Left hindlimb (tissue), 1 donor: ENCODE measurements around the gene ATG13.

Source experiments
- DNase-seq: peaks from one replicate; pipeline ENCODE4 v3.0.0-alpha.2; 2018

Gene ATG13

DNA sequence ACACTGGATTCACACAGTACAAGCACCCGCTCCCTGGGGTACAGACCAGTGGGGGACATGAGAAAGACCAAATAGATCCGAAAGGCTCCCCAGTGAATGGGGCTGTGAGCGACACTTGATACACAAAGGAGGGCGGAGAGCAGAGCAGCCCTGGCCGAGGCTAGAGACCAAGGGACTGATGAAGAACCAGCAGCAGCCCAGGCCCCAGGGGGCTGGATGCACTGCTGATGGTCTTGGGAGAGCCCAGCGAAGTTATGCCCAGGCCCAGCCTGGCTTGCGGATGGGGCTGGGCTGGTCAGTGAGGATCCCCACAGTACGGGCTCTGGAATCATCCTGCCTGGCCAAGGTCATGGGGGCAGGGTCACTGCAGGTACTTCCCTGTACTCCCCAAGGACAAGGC is 59.8 kb downstream of the ATG13 start:
- no peak for DNase-seq

DNA sequence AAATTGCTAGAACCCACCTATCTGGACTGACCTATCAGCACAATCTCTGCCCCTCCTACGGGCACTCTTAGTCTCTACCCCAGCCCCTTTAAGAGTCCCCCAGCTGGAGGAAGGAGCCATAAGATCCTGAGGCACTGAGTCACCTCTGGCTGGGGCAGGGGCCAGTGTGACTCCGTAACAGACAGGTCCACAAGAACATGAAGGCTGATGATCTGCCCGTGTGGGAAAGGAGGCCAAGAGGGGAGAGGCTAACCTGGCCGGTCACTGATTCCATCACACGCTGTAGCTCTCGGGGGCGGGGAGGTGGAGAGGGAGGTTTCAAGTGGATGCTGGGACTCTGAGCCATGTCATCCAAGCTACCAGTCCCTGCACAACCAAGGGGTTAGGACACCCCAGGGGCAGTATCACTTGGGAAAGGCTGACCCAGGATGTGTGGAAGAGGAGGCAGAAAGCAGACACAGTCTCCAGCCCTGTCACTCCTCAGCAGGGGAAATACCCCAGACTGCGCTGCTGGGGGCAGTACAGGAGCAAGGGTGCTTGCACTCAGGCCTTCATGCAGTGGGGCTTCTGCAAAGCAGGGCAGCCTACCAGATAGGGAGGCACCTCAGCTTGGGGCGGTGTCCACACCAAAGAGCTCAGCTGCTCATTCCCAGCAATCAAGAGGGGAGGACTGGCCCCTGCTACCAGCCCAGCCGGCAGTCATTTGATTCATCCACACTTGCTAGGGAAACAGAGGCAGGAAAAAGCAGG is 60.8 kb downstream of the ATG13 start:
- no peak for DNase-seq

DNA sequence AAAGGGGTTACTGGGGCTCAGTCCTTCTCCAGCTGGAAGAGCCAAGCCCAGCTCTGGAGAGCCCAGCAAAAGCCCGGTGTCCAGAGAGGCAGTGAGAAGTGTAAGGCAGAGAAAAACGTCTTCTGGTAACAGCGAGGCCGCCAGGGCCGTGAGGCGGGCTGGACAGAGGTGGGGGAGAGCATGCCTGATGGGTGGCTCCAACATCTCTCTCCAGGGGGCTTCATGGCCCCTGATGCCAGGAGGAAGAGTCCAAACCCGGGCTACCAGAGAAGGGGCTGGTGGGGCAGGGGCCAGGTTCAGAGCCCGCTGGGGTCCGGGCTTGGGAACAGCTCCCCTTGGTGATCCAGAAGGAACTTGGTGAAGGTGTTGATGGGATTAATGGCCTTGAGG is 61.4 kb downstream of the ATG13 start:
- DNase-seq: no peak

DNA sequence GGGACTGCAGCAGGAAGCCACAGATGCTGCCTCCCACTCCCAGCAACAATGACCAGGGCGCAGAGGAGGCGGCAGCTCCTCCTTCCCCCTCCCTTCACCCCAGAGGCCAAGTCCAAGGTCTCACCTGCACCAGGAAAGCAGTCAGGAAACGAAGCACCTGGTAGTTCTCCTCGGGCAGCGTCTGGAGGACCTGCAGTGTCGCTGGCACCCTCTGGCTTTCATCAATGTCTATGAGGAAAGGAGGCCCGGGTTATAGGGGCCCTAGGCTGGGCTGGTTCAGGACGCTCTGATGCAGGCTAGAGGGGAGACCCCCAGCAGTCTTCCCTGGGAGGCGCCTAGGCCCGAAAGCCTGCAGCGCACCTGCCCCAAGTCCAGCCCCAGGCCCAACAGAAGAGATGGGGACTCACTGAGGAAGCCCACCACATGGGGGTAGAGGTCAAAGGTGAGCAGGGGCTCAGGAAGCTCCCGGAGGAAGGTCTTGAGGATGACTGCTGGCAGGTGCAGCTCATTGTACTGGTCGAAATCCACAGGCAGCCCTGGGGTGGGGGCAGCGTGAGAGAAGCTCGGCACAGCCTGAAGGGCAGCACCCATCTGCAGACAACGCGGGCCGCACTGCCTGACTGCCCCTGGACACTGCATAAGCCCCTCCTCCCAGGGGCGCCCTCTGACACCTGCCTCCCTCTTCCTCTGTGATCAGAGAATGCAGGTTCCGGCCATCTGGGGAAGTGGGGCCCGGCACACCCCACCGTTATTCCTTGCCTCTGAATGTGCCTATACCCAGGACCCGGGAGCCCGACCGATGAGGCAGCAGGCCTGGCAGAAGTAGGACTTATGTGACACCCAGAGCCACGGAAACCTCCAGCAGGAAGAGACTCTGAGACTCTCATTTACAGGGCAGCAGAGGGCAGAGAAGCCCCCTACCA is 62.1 kb downstream of the ATG13 start:
- DNase-seq: no peak

DNA sequence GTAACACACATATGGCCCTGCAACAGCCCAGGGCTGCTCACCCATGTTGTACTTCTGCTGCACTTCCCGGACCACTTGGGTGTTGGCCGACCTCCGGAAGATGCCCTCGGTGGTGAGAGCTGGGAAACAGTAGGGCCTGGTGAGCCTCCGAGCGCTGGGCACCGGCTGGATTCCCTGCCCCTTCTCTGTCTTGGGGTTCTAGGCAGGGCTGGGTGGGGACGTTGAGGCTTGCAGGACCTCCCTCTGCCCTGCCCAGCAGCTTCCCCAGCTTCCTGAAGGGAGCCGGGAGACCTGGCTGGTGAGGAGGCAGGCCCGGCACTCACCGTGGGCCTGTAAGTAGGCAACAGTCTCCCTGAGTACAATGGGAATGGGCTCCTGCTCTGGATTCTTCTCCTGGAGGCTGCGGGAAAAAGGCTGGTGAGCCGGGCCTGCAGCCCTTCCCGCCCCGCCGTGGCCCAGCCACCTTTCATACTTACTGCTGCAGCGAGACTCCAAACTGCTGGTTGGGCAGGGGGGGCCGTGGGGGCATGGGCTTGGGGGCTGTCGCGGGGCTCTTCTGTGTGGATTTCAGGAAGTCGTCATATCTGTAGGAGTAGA is 62.9 kb downstream of the ATG13 start:
- no peak for DNase-seq

DNA sequence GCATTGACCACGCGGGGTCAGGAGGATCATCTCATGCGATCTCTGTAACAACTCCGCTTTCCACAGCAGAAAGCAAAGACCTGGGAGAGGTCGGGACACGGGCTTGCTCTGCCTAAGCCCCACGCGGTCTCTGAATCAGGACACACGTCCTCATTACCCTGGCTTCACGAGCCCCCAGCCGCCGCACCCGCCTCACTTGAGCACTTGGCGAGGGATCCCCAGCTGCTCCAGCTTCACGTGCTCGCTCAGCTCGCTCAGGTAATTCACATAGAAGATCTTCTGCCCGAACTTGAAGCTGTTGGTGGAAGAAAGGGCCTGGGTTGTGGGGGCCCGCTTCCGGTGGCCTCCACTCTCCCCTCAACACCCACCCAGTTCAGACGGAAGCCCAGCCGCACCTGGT is 63.5 kb downstream of the ATG13 start:
- DNase-seq: no peak

DNA sequence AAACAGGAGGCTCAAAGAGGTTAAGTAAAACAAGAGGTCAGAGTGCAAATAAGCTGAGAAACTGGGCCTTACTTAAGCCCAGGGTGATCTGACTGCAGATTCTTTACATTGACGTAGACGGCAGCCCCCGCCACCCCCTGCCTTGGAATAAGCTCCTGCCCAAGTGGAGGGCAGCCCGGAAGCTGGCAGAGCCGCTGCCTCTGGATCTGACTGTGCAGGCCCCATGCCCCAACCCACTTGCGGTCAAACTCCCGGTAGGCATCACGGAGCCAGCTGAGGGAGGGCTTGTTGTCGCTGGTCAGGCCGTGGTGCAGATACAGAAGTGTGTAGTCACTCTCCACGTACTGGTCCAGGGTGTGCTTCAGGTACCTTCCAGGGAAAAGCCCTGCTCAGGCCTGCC is 64.5 kb downstream of the ATG13 start:
- no peak for DNase-seq

DNA sequence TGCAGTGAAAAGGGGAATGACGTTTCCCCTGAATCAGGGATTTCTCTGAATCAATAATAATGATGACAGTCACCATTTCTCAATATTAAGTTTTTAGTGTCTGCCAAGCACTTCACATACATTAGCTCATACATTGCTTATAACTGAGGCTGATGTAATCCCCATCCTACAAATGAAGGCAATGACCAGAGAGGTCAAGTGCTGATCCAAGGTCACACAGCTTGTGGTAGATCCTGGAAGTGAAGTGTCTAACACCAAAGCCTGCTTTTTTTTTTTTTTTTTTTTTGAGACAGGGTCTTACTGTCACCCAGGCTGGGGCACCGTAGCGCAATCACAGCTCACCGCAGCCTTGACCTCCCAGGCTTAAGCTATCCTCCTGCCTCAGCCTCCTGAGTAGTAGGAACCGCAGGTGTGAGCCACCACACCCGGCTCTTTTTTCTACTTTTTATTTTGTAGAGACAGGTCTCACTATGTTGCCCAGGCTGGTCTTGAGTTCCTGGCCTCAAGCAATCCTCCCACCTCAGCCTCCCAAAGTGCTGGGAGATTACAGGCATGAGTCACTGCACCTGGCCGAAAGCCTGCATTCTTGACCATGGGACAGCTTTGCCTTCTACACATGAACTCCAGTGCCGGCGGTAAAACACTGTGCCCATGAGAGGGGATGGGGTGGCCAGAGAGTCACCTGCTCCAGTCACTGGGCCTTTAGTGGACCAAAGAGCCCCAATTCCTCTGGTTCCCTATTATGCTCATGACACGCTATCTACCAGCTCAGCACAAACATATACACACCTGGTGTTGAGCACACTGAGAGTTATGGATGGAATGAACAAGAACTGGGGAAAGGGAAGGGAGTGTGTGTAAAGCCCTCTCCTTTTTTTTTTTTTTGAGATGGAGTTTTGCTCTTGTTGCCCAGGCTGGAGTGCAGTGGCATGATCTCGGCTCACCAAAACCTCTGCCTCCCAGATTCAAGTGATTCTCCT is 65.7 kb downstream of the ATG13 start:
- DNase-seq: no peak

DNA sequence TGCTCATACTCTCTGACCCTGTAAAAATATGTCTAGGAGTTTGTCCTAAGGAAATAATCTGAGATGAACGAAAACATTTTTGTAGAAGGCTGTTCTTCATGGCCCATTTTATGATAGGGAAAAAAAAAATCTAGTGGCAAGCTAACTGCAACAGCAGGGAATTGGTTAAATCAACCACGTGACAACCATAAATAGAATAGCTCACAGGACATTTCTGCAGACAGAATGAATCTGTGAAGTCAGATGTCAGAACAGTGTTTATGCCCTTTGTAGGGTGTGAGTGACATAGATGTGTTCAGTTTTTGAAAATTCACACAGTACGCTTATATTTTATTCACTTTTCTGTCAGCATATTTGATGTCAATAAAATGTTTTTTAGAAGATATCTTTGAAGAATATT is 67.0 kb downstream of the ATG13 start:
- DNase-seq: no peak

DNA sequence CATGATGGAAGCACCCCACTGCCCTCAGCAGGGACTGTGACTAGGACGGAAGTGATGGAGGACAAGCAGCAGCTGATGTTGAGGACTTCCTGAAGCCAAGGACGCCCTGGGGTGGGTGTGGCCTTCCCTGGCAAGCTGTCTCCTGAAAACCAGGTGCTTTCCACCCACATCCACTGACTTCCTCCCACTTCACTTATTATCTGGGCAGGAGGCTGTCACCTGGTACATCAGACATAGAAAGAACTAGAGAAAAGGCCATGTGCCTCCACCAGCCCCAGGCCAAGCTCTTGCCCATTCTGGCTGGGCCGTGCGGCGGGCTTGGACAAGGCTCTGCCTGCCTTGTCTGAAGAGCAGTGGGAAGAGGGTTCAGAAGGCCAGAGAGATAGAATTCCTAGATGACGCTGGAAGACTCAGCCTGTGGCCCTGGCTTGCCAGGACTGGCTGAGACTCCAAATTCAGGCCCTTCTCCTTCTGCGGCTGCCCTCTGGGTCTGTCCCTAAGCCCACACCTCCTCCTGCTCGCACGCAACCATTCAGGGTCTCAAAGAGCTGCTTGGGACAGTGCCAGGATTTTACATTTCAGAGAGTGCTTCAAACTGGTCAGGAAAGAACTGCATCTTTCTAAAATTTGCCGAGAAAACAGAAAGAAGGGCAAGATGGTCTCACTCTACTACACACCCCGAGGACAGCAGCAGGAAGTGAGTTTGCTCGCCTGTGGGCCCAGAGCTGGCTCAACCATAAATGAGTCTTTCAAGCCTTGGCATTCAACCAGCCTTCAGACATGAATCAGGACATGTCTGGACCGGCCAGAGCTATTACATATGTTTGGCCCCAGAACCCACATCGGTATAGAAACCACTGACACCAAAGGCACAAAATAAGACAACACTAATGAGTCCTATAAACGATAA is 69.8 kb downstream of the ATG13 start:
- no peak for DNase-seq

DNA sequence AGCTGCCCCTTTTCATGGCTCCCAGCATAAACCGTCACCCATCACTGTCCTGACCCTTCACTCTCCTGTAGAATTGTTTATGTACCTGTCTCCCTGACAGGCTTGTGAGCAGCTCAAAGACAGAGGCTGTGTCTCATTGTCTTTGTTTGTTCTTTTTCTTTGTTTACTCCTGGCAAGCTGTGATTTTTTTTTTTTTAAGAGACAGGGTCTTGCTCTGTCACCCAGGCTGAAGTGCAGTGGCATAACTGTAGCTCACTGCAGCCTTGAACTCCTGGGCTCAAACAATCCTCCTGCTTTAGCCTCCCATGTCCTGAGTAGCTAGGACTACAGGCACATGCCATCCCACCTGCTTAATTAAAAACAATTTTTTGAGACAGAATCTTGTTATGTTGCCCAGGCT is 73.3 kb downstream of the ATG13 start:
- no peak for DNase-seq

DNA sequence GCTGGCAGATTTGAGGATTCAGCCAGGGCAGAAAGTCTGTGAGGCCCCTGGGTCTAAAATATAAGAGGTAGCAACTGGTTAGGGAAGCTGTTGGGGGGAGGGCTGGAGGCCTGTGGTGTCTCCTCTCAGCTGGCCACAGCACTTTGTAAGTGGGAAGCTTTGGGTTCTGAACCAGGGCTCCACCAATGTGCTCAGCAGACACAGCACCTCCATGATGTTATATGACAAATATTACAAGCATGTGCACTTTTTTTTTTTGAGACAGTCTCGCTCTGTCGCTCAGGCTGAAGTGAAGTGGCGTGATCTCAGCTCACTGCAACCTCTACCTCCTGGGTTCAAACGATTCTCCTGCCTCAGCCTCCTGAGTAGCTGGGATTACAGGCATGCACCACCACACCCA is 75.1 kb downstream of the ATG13 start:
- DNase-seq: no peak

DNA sequence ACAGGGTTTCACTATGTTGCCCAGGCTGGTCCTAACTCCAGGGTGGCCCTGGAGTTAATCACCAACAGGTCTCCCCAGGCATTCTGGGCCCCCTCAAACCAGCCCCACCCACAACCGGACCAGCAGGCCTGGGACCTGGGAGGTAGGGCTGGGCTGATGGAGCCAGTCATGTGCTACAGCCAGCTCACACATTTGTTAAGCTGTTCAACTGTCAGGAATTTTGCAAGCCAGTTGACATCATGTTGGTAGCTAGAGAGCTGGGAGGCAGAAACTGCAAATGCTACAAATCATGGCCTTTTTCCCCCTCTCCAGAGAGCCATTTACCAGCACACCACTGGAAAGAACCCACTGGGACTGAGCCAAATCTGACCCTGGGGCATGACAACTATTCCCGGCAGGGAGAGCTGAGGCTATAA is 76.3 kb downstream of the ATG13 start:
- DNase-seq: no peak

DNA sequence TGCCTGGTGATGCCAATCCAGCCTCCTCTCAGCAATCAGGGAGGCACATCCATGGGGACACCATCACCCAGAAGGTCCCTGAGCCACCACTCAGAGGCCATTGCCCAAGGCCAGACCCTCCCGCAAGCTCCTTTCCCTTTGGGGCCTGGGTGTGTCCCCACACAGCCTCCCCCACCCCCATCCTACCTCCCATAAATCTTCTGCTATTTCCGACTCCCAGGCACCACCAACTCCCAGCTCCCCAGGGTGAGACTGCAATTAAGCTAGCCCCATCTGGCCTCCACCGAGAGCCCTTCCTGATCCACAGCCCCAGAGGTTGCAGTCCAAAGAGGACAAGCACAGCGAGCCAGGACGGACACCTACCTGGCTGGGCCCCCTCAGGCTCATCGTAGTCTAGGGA is 76.7 kb downstream of the ATG13 start:
- no peak for DNase-seq

DNA sequence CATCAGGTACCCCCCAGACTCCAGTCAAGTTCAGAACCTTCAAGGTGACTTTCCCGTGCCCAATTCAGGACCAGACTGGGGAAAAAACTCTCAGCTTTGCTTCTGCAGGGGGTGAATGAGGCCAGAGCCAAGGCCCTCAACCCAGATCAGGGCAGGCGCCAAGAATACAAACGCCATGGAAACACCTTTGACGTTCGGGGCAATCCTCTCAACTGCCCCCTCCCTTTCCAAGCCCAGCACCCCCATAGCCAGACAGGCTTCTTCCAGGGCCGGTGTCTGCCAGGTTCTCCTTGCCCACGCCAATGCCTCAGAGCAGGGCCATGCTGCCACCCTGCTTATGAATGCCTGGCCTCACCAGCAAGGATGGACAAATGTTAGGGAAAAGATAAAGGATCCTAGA is 77.3 kb downstream of the ATG13 start:
- DNase-seq: no peak

DNA sequence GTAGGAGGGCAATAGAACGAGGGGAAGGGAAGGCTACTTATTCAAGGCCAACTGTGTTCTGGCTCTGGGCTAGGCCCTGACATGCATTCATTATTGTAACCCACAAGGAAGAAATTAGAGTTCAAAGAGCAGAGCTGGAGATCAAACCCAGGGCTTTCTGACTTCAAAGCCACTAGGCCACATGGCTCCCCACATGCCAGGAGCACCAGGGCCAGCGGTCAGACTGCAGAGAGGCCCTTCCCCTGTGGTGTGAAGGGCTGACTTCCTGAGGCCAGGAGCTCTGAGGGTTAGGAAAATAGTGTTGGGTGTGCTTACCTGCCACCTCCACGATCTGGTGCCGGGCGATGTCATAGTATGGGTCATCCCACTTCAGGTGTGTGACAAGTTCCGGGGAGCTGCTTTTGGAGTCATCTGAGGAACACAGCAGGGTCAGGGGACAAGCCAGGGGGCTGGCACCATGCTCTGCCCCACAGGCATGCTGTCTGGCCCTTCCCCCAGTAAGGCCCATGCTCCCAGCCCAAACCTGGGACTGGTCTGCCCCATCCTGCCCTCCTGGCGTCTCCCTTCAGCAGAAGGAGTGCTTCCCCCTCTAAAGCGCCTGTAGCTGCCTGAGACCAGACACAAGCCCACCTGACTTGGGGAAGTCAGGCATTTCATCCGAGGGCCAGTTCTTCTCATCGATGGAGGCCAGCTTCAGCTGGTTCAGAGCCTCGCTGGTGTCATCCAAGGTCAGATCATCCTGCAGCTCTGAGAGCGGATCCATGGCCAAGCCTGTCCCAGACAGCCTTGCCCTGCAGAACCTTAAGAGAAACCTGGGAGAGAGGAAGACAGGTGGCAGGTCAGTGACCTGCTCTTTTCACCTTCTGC is 78.2 kb downstream of the ATG13 start:
- DNase-seq: no peak

DNA sequence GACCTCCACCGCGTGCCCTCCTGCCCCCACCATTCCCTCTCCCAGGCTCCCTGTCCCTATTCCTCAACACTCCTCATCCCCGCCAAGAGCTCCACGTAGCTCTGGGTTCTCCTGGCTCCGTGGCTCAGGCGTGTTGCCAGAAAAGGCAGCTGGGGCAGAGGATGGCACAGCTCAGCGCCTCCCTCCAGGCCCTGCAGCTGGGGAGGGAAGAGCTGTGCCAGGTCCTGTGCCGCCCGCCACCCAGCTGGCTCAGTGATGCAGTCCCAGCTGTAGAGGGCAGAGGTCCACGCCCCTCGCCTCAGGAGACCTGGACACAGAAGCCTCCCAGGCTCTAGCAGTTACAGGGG is 78.8 kb downstream of the ATG13 start:
- peak; percentile 61 for DNase-seq

DNA sequence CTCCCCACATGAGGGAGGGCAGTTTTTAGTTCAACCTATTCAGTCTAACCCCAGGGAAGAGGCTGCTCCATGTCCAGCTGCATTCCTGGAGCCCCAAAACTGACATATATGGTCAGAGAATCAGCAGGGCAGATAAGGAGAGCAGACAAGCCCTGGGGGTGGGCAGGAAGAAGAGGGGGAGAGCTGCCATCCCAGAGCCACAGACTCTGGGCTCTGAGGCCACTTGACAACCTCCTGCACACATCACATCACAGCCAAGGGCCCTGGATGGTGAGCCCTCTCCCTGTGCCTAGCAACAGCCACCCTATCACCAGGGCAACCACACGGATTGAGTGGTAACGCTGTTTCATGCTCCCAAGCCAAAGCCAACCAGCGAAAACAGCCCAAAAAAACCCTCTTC is 80.0 kb downstream of the ATG13 start:
- no peak for DNase-seq

DNA sequence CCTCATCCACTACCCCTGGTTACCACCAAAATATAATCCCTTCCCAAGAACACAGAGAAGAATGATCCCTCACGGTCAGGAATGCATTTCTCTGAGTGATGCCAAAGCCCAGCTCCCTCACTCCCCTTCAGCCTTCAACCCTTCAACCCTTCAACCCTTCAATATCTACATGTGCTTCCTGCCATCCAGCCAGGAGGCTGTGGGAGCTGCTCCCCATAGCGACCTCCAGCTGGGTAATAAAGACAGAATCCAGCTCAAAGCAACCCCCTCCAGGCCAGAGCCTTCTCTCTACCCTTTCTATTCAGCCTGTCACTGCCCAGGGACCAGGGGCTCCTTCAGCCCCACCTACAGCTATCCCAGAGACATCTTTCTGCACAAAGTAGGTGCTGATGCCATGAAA is 80.4 kb downstream of the ATG13 start:
- no peak for DNase-seq

DNA sequence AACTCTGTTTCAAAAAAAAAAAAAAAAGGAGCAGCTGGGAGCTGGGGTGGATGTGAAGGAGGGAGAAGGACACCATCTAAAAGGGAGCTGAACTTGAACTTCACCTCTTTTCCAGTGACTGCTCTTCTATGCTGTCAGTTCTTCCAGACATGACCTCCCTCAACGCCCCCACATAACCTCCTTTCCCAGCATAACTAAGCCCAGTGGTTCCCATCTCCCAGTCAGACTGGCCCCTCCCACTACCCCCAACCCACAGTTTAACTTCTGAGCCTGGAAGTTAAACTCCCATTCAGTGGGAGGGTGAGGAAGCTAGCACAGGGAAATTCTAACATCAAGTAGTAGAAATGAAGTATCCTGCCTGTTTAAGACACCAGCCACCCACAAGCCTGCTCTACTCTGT is 81.2 kb downstream of the ATG13 start:
- no peak for DNase-seq
